Measurements from ENCODE around the gene NPTXR. TPM values are rescaled to one million over a fixed set of nuclear protein-coding genes. Genes with fewer than 3 reads are reported as not detected.

NPTXR gene
- total and polyA plus RNA-seq, 2 donors (not counting 3 experiments of a cell fraction or from before 2014, with no cell fraction given): 0.37 to 0.73 TPM

GRCh38 chr22:38802671-38803121 lies 41.1 kb downstream of the NPTXR start:
- no peak for DNase-seq (ENCODE audit: low read depth, low spot score)
- H3K4me3 ChIP-seq (replicated peaks in 1 of 3; ENCODE audit: insufficient read depth in 1 of 3, low read depth in 1 of 3, low read length in 3 of 3): no peak overlapping the region
- no peak for FAIRE-seq
- H3K79me2 ChIP-seq (ENCODE audit: control insufficient read depth, insufficient read depth, low read length): no peaks in the 10 kb centered on the region
- intact Hi-C loops (cut with micrococcal nuclease): no loop called here
- H3K27ac ChIP-seq (ENCODE audit: insufficient read depth, low read depth, low read length): no peak overlapping the region
- no TSS peak for BruUV-seq (replicated peaks)
- no peak overlapping the region for H3K9ac ChIP-seq (replicated peaks; ENCODE audit: extremely low read depth, insufficient read depth, low read length)
- TF ChIP-seq EZH2 (IDR thresholded peaks at IDR 0.05; ENCODE audit: borderline replicate concordance, low read depth, low read length, severe bottlenecking) (no peak), GATA2 (IDR thresholded peaks at IDR 0.05; ENCODE audit: insufficient read depth, insufficient read length, low read depth, low read length) (no peak), POLR2AphosphoS5 (IDR thresholded peaks at IDR 0.05; ENCODE audit: insufficient read depth, low read depth, low read length) (no peak), MYC (IDR thresholded peaks at IDR 0.05; ENCODE audit: low read depth, low read length) (no peak), FOS (IDR thresholded peaks at IDR 0.05; ENCODE audit: borderline replicate concordance, insufficient read depth, low read length) (no peak), MAX (IDR thresholded peaks at IDR 0.05; ENCODE audit: insufficient read depth, insufficient read length) (no peak), POLR2A (IDR thresholded peaks at IDR 0.05; ENCODE audit: low read depth, low read length) (no peak), JUN (IDR thresholded peaks at IDR 0.05; ENCODE audit: borderline replicate concordance, insufficient read depth, insufficient read length, low read depth) (no peak), CTCF (IDR thresholded peaks at IDR 0.05; ENCODE audit: extremely low read depth in 1 of 2, insufficient read depth in 1 of 2, low read depth in 1 of 2, low read length in 2 of 2) (no peak)
- no peaks in the 10 kb centered on the region for H3K9me3 ChIP-seq (replicated peaks; ENCODE audit: control insufficient read depth, insufficient read depth, low read length)
- no peaks in the 10 kb centered on the region for H3K4me1 ChIP-seq (ENCODE audit: control insufficient read depth, extremely low read depth, insufficient read depth, low read length)
- H3K36me3 ChIP-seq (ENCODE audit: control insufficient read depth in 2 of 2, extremely low read depth in 1 of 2, insufficient read depth in 2 of 2, low read length in 2 of 2): no peaks in the 10 kb centered on the region
- H3K27me3 ChIP-seq (ENCODE audit: control insufficient read depth in 2 of 2, insufficient read depth in 2 of 2, low read length in 2 of 2): peaks cover 10 to 21% of the 10 kb centered on the region in 2 experiments
- POLR2A ChIA-PET: interaction anchor here (0.7 kb wide), 1 partner anchor 37 kb away, joined by 7 read pairs; no protein-coding TSS in a partner anchor
- H4K20me1 ChIP-seq (replicated peaks; ENCODE audit: control insufficient read depth, extremely low read depth, insufficient read depth, low read length): no peaks in the 10 kb centered on the region
- no peaks in the 10 kb centered on the region for H3K9me1 ChIP-seq (replicated peaks; ENCODE audit: control insufficient read depth, extremely low read depth, insufficient read depth, low read length)
- dilution Hi-C loops (cut with MboI; ENCODE audit: extremely low pct_ligation_motif_present, low sequenced_read_pairs): no loop called here
- no peak overlapping the region for H2AFZ ChIP-seq (ENCODE audit: low read depth, low read length)
- CTCF ChIA-PET: interaction anchor here (0.6 to 2.6 kb wide), 2 partner anchors 33 to 56 kb away, joined by 3 to 16 read pairs; no protein-coding TSS in a partner anchor
- no peak overlapping the region for H3K4me2 ChIP-seq (ENCODE audit: insufficient read depth, low read length)
